K562 (cell line): Measurements from ENCODE around the gene PDLIM7. TPM values are rescaled to one million over a fixed set of nuclear protein-coding genes. Genes with fewer than 3 reads are reported as not detected.

Experiments
- DMBX1 ChIP-seq: fragments of 250-450 bp; sonication (Bioruptor Pico); IDR thresholded peaks from 2 replicates; pipeline ENCODE4 v1.8.0; 2022; ENCODE audit warnings: inconsistent platforms, mild to moderate bottlenecking, moderate library complexity, borderline replicate concordance
- E2F8 ChIP-seq: fragments of 450-650 bp; IDR thresholded peaks from 2 replicates; pipeline ENCODE4 v1.7.1; 2018; ENCODE audit warnings: mild to moderate bottlenecking, low read depth; ENCODE audit not compliant: partially characterized antibody
- HEY1 ChIP-seq: fragments of 250-450 bp; sonication (Bioruptor Pico); IDR thresholded peaks from 2 replicates; pipeline ENCODE4 v1.5.0; 2020; ENCODE audit warnings: mild to moderate bottlenecking, moderate library complexity, borderline replicate concordance
- SETDB1 ChIP-seq: IDR thresholded peaks from one replicate; pipeline ENCODE4 v1.6.1; 2012; ENCODE audit warnings: low read length, control low read depth, inconsistent platforms
- TAF1 ChIP-seq: IDR thresholded peaks from 2 replicates; pipeline ENCODE4 v1.6.1; 2011; ENCODE audit warnings: mild to moderate bottlenecking, low read length, moderate library complexity; ENCODE audit not compliant: insufficient read depth, control insufficient read depth, severe bottlenecking; ENCODE audit errors: extremely low read depth
- TFAP4 ChIP-seq: sonication (generic); formaldehyde crosslinking; IDR thresholded peaks from 2 replicates; pipeline ENCODE4 v1.8.0; 2022; ENCODE audit warnings: missing genetic modification reagents, mild to moderate bottlenecking, moderate library complexity, borderline replicate concordance
- TSC22D4 ChIP-seq: fragments of 450-650 bp; IDR thresholded peaks from 2 replicates; pipeline ENCODE4 v1.6.1; 2016; ENCODE audit warnings: missing genetic modification characterization, missing biosample characterization, control low read depth
- XRCC3 ChIP-seq: fragments of 450-650 bp; IDR thresholded peaks from 2 replicates; pipeline ENCODE4 v1.6.1; 2017; ENCODE audit warnings: mild to moderate bottlenecking, moderate library complexity
- ZBTB40 ChIP-seq, 2 experiments: fragments of 450-650 bp in 1 of 2; sonication (generic) in 1 of 2; formaldehyde crosslinking in 1 of 2; IDR thresholded peaks; 2 replicates each; pipeline versions ENCODE4 v1.7.1 to v1.9.0; 2016 to 2022; ENCODE audit warnings: inconsistent platforms in 1 of 2, mild to moderate bottlenecking in 1 of 2, missing genetic modification reagents in 1 of 2
- ZNF280B ChIP-seq: fragments of 250-450 bp; sonication (Bioruptor Pico); IDR thresholded peaks from 2 replicates; pipeline ENCODE4 v1.5.1; 2021; ENCODE audit warnings: mild to moderate bottlenecking
- ZNF785 ChIP-seq: fragments of 250-450 bp; sonication (Bioruptor Pico); IDR thresholded peaks from 2 replicates; pipeline ENCODE4 v1.4.0; 2020; ENCODE audit warnings: mild to moderate bottlenecking
- polyA plus RNA-seq, 8 experiments: library from polyadenylated mRNA; depleted of rRNA in 4 of 8; stranded (reverse) in 5 of 8; unstranded in 3 of 8; fragments of >200 nt; fragmentation: Nextera tagmentation in 2 of 8; fragmentation: Illumina TruSeq in 1 of 8; extraction: Ambion mirVana in 2 of 8; extraction: Trizol in 1 of 8; gene quantifications; 2 replicates each; pipeline versions ENCODE4 v1.2.1 to v1.2.3, GENCODE V29; 2011 to 2014; ENCODE audit warnings: inconsistent platforms in 1 of 8, missing spikeins in 1 of 8
- total RNA-seq, 7 experiments: library from RNA; depleted of rRNA in 6 of 7; stranded (reverse); fragments of >200 nt in 6 of 7; fragmentation: Illumina TruSeq in 2 of 7; extraction: Trizol in 2 of 7; gene quantifications; 2 replicates each; pipeline versions ENCODE4 v1.2.1 to v1.2.3, GENCODE V29; 2011 to 2021; ENCODE audit warnings: low replicate concordance in 1 of 7

Gene PDLIM7
- total and polyA plus RNA-seq, 9 of the 15 experiments (the other 6 are each of a cell fraction or from before 2014, with no cell fraction given) = 2.1 to 124 (median 32.6) TPM

GRCh38 chr5:177456976-177457851 lies 40.2 kb downstream of the PDLIM7 start (continued):
- TF ChIP-seq E2F8 = no peak
- TF ChIP-seq HEY1 (CRISPR knock-in tag) = no peak
- TF ChIP-seq XRCC3 = no peak
- TF ChIP-seq SETDB1 = no peak
- no peak for TF ChIP-seq TSC22D4
- no peak for TF ChIP-seq DMBX1 (CRISPR knock-in tag)
- no peak for TF ChIP-seq ZNF785 (CRISPR knock-in tag)
- peak; percentile 66; the same call in 1 of the 2 replicates for TF ChIP-seq TFAP4 (CRISPR knock-in tag)
- no peak for TF ChIP-seq TAF1
- 0 out of 2 replicates have a peak, but pooled peaks have one; percentile 36 for TF ChIP-seq ZBTB40 (IDR thresholded peaks at IDR 0.05)
- TF ChIP-seq ZBTB40 (CRISPR knock-in tag; IDR thresholded peaks at IDR 0.05) = no peak
- TF ChIP-seq ZNF280B = no peak
